ENCODE measurements around the gene TRAIP.
"Not testable (repeated sequence)": the region's sequence is repeated elsewhere in the genome, so short reads cannot be mapped to it uniquely, and the experiment has no call there.

Gene TRAIP

GRCh38 chr3:49790626-49791411 lies 65.5 kb downstream of the TRAIP start:
- DNase-seq = no peak

DNA sequence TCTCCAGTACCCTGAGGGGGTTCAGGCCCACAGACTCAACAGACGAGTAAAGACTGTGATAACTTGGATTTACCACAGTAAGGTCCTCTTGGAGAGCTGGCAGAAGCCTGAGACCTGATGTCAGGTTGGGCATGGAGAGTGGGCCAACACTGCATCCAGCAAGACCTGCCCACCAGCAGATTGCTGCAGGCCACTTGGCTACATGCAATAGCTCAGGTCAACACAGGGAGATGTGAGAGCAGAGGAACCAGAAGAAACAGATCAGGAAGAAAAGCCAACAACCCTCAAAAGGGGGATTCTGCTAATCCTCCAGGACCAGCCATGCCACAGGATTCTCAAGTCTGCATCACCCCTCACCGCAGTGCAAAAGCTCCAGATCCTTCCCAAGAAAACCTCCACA lies 68.3 kb downstream of the TRAIP start:
- no peak for DNase-seq

- no peak for DNase-seq
Measured at GRCh38 chr3:49787536-49787935, 68.8 kb downstream of the TRAIP start.

DNA sequence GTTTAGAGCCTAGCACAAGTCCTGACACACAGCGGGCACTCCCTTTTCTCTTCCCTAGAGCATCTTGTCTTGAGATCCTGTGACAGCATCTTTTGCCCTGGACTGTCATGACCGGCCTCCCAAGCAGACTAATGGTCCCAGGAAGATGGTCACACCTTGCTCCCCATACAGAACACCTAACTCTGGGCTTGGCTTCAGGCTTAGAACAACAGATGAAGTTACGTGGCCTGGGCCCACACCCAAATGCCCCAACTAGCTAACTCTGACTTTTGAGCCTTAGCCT lies 69.2 kb downstream of the TRAIP start:
- DNase-seq = no peak

DNA sequence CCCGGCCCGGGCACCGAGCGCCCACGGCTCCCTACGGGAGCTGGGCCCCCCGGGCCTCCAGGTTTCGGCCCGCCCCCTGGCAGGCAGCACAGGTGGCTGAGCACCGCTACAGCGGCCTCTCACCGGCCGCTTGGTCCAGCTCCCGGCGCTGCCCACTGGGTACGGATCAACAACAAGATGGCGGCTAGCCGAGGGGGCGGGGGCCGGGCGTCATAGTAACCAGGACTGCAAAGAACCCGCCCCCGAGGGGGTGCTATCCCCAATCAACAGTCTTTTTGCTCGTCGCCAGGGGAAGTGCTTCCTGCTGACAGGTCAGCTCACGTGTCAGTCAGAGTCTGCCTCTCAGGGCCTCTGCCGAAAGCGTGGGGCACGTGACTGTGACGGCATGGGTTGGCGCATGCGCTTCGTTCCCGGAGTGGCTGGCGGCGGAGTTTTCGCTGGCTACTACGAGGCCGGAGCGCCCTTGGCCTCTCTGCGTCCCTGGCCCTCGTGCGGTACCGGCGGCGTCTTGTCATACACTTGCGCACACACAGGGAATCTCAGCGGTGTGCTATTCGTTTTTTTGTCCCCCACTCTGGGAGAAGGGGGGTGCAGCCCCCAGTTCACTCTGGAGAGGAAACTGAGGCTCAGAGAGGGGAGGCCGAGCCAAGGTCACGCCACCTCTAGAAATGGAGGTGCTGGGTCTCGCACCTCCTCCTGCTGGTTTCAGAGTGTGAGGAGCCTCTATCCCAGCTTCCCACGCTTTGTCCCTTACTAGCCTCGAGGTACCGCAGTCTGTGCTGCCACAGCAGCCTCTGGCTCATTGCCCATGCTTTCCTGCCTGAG lies 69.8 kb downstream of the TRAIP start, which contains the start of gene IP6K1:
TSS of gene IP6K1 (minus strand) at position 186 of the 825 bp plus-strand sequence. CDS start 38,502 bp downstream, outside the sequence.
- peak; percentile 99 to 100 (median 100) for DNase-seq

DNA sequence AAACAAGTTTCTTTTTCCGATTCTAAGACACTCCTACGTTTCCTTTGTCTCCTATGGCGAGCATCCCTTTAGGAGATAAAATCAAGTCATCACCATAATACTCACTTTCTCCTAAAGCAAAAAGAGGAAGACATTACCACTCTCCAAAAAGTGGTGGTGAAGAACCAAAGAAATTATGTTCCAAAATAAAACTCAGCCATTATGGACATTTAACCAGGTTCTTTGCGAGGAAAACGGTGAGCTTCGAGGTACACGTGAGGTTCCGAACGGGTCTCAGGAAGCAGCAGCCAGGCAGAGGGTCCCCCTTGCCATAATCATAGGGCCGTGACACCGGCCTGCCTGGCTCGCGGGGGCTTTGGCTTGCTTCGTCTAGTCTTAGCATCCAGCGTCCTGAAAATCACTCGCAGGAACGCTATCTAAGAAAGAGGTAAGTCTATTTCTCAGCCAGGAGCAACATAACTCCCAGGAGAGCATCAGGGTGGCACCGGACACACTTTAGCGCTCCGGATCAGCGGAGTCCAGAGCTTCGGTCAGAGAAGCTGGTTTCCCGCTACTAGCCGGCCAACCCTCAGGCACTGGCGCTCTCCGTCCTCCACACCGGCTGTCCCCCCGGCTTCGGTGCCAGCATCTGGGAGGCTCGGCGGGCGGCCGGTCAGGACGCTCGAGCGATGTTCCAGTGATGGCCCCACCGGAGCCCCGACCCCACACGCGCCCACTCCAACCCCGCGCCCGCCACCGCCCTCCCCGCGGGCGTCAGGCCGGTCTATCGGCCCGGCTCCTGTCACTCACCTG lies 70.6 kb downstream of the TRAIP start:
- peak; percentile 24 to 61 (median 45) for DNase-seq

GRCh38 chr3:49782277-49782676 lies 74.1 kb downstream of the TRAIP start:
- not testable (repeated sequence) for DNase-seq

DNA sequence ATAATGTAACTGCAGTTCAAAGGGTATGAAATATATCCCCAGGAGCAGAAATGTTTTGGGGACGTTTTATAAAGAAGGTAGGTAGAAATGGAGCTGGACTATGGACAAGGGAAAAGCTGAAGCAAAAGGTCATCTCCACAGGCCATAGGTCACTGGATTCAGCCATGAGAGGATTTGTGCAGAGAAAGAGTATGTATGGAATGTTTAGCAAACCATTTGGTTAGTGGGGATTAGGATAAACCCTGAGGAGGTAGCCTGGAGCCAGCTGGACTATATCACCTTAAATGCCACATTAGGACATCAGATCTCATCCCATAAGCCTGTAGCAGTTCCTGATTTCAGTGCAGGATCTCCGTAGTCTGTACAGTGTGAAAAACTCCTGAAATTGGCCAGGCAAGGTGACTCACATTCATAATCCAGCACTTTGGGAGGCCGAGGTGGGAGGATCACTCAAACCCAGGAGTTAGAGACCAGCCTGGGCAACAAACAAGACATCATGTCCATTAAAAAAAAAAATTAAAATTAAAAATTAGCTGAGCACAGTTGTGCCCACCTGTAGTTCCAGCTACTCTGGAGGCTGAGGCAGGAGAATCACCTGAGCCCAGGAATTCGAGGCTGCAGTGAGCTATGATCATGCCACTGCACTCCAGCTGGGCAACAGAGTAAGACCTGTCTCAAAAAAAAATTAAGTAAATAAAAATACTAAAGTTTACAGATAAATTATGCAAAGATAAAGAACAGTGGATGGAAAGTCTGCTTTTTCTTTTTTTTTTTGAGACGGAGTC lies 74.8 kb downstream of the TRAIP start:
- DNase-seq = no peak

- not testable (repeated sequence) for DNase-seq
Measured at GRCh38 chr3:49780975-49781365, 75.4 kb downstream of the TRAIP start.

GRCh38 chr3:49780080-49780974 lies 76.0 kb downstream of the TRAIP start:
- no peak for DNase-seq

- no peak for DNase-seq
Measured at GRCh38 chr3:49779358-49780079, 76.8 kb downstream of the TRAIP start.
